Fibroblast of mammary gland (primary cell): Measurements from ENCODE around the gene UNC79.
"Not testable (repeated sequence)": the region's sequence is repeated elsewhere in the genome, so short reads cannot be mapped to it uniquely, and the experiment has no call there.

Source experiments
- DNase-seq: peaks from one replicate; pipeline ENCODE4 v3.0.0-alpha.2; 2010; ENCODE audit warnings: low read depth
- H3K4me3 ChIP-seq: 2 replicates; pipeline ENCODE4 v1.5.1; 2011; ENCODE audit warnings: low read depth, mild to moderate bottlenecking, low read length, moderate library complexity; ENCODE audit not compliant: control insufficient read depth
- TF ChIP-seq, protein P1 (sequence below): conservative IDR thresholded peaks from 2 replicates; pipeline ENCODE4 v1.5.1; 2011; ENCODE audit warnings: low read depth, low read length, inconsistent platforms; ENCODE audit not compliant: control insufficient read depth, insufficient read depth

Gene UNC79

DNA sequence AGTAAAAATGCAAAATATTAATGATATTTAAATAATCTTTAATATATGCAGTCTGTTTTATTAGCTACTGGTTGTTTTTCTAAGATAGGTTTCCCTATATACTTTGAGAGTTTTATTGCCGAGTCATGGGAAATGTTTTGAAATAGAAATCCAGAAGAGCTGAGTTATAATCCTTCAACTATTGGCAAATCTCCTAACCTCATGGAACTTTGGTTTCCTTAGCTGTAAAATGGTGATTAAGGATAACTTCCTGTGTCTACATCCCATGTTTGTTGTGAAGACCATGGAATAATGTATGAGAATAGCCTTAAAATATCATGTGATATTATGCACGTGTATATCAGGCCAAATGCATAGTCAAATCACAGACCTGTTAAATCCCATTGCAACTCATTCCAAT, 51.0 kb downstream of the UNC79 start:
- TF ChIP-seq, protein P1, sequence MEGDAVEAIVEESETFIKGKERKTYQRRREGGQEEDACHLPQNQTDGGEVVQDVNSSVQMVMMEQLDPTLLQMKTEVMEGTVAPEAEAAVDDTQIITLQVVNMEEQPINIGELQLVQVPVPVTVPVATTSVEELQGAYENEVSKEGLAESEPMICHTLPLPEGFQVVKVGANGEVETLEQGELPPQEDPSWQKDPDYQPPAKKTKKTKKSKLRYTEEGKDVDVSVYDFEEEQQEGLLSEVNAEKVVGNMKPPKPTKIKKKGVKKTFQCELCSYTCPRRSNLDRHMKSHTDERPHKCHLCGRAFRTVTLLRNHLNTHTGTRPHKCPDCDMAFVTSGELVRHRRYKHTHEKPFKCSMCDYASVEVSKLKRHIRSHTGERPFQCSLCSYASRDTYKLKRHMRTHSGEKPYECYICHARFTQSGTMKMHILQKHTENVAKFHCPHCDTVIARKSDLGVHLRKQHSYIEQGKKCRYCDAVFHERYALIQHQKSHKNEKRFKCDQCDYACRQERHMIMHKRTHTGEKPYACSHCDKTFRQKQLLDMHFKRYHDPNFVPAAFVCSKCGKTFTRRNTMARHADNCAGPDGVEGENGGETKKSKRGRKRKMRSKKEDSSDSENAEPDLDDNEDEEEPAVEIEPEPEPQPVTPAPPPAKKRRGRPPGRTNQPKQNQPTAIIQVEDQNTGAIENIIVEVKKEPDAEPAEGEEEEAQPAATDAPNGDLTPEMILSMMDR = no peak
- peak; percentile 2 for DNase-seq

DNA sequence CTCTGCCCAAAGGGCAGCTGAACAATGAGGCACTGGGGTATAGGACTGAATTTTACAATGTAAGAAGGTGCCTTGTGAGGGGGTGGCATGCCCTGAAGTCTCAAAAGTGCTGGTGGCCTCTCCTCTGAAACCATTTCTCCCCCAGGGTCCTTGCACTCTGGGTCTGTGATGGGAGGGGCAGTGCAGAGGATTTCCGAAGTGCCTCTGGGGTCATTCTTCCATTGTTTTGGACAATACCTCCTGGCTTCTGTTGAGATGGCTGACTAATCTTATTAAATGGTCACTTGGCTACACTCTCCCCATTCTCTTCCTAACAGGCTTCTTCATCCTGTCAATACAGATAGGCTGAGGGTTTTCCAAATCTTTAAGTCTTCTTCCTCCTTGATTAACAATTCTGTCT, 59.3 kb downstream of the UNC79 start:
- TF ChIP-seq, protein P1 = no peak
- no peak for DNase-seq
- no peak overlapping the region for H3K4me3 ChIP-seq

More for the DNA sequence above, 51.0 kb downstream of the UNC79 start:
- no peak overlapping the region for H3K4me3 ChIP-seq

DNA sequence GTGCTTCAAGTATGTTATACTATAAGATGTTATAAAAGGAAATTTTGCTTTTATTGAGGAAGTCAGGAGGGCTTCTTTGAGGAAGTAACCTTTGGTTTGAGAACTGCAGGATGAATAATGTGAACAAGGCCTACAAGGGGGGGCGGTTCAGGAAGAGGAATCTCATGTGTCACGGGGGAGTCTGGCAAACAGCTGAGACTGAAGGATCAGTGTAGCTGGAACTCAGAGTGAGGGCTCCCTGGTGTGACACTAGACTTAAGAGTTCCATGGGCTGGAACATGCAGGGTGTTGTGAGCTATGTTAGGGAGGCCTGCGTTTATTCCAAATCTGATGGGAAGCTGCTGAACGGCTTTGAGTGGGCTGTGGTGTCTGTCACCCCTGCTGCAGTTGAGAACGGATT, 62.3 kb downstream of the UNC79 start:
- H3K4me3 ChIP-seq = no peak overlapping the region
- no peak for DNase-seq
- TF ChIP-seq, protein P1 = no peak

DNA sequence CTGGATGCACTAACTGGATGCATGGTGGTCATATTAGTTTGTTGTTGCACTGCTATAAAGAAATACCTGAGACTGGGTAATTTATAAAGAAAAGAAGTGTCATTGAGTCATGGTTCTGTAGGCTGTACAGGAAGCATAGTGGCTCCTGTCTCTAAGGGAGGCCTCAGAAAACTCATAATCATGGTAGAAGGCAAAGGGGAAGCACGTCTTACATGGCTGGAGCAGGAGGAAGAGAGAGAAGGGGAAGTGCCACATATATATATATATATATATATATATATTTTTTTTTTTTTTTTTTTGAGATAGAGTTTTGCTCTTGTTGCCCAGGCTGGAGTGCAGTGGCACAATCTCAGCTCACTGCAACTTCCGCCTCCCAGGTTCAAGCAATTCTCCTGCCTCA, 62.9 kb downstream of the UNC79 start:
- H3K4me3 ChIP-seq, DNase-seq: not testable (repeated sequence)

DNA sequence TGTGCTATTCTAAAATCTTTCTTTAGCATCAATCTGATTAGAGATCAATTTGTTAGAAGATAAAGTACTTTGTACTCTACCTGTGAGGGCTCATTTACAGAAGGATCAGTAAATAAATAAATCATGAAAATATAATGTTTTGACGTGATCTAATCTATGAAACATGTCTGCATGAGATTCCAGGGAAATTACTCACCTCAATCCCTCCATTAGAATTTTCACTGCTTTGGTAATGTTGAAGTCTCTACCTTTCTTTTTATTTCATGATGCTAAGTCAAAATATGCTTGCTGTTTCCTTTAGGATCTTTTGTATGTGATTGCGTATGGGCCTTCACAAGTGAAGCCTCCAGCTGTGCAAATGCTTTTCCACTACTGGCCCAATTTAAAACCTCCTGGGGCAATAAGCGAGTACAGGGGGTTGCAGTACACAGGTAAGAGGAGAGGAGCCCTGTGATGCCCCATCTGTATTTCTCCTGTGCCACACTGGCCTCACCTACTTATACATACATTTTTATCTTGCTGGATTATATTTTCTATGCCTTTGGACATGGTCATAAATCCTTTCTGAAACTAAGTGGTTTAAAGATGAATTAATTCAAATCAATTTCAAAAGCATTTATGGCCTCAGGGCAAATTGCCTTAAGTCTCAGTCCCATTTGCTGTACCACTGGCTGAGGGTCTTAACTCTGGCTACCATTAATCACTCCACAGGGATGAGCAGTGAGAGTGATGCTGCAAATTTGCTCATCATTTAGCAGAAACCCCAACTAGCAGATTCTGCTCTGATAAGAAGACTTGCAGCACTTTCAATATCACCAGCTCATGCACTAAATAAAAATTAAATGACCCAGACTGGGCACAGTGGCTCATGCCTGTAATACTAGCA, 66.4 kb downstream of the UNC79 start:
- H3K4me3 ChIP-seq = no peak overlapping the region
- DNase-seq = no peak
- TF ChIP-seq, protein P1 = no peak

DNA sequence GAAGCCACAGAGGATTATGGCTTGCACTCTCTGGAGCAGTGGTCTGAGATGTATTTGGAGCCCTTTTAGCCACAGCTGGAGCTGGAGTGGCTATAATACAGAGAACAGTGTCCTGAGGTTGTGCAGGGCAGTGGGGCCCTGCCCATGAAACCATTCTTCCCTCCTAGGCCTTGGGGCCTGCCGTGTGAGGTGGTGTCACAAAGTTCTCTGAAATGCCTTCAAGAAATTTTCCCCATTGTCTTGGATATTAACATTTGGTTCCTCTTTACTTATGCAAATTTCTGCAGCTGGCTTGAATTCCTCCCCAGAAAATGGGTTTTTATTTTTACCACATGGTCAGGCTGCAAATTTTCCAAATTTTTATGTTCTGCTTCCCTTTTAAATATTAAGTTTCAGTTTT, 79.3 kb downstream of the UNC79 start:
- no peak for DNase-seq
- no peak overlapping the region for H3K4me3 ChIP-seq
- TF ChIP-seq, protein P1 = no peak

DNA sequence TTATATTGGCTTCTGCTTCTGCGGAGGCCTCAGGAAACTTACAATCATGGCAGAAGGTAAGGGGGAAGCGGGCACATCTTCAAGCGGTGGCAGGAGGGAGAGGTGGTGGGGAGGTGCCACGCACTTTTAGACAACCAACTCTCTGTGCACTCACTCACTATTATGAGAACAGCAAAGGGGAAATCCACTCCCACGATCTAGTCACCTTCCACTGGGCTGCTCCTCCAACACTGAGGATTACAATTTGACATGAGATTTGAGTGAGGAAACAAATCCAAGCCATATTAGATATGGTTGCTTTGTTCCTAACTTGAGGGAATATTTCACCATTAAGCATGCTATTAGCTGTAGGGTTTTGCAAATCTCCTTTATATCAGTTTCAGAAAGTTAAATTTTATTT, 80.3 kb downstream of the UNC79 start:
- no peak for DNase-seq
- TF ChIP-seq, protein P1 = no peak
- no peak overlapping the region for H3K4me3 ChIP-seq
